HG03565 (cell line): ENCODE results near the gene OR2M7.
"Not testable (repeated sequence)": the region's sequence is repeated elsewhere in the genome, so short reads cannot be mapped to it uniquely, and the experiment has no call there.

Experiments used
- ATAC-seq: cut with Tn5 transposase; IDR thresholded peaks from one replicate; pipeline ENCODE4 v1.9.1; 2021; ENCODE audit warnings: mild to moderate bottlenecking, moderate library complexity; ENCODE audit not compliant: unreplicated experiment

The OR2M7 gene

GRCh38 chr1:248324468-248324867, at the start of gene OR2M7:
OR2M7 (minus strand) TSS chr1:248324568; CDS start chr1:248324568, 0 bp downstream.
- ATAC-seq = no peak

GRCh38 chr1:248373761-248374160, 49.4 kb upstream of the OR2M7 start:
- ATAC-seq = no peak

- no peak for ATAC-seq
These were observed 48.0 kb upstream of the OR2M7 start for GRCh38 chr1:248372394-248372793.

- ATAC-seq = no peak
These were observed 42.2 kb upstream of the OR2M7 start for GRCh38 chr1:248366609-248367008.

- ATAC-seq = no peak
These were observed 36.9 kb upstream of the OR2M7 start, which contains the start of gene OR2T4 for GRCh38 chr1:248361121-248361715. OR2T4 (plus strand) TSS chr1:248361665; CDS start chr1:248361665, 0 bp downstream.

GRCh38 chr1:248359415-248359814, 35.0 kb upstream of the OR2M7 start:
- ATAC-seq = no peak

- no peak for ATAC-seq
These were observed 24.1 kb upstream of the OR2M7 start, which contains the start of gene OR14C36 for GRCh38 chr1:248348475-248348874. OR14C36 (plus strand) TSS chr1:248348775; CDS start chr1:248348775, 0 bp downstream.

GRCh38 chr1:248343451-248343850, 19.1 kb upstream of the OR2M7 start:
- ATAC-seq = no peak

- ATAC-seq = no peak
These were observed 7.6 kb downstream of the OR2M7 start for GRCh38 chr1:248316796-248317195.

- not testable (repeated sequence) for ATAC-seq
These were observed 17.6 kb downstream of the OR2M7 start for GRCh38 chr1:248306740-248307139.

- no peak for ATAC-seq
These were observed 18.3 kb downstream of the OR2M7 start for GRCh38 chr1:248306103-248306502.

GRCh38 chr1:248305672-248306071, 18.7 kb downstream of the OR2M7 start:
- not testable (repeated sequence) for ATAC-seq

GRCh38 chr1:248303324-248303723, 21.0 kb downstream of the OR2M7 start, which contains the start of gene OR2T12:
OR2T12 (minus strand) TSS chr1:248303424; CDS start chr1:248295578, 7,846 bp downstream.
- no peak for ATAC-seq

GRCh38 chr1:248288391-248288790, 36.0 kb downstream of the OR2M7 start:
- ATAC-seq = no peak

GRCh38 chr1:248277876-248278275, 46.5 kb downstream of the OR2M7 start, which contains the start of gene OR2T33:
OR2T33 (minus strand) TSS chr1:248277976; CDS start chr1:248273814, 4,162 bp downstream.
- ATAC-seq = no peak
